OCI-LY1 (cell line): ENCODE results near the gene MCOLN1.

Experiments used
- EZH2 ChIP-seq: fragments of 200-600 bp; sonication (generic), shearing (Covaris generic); IDR thresholded peaks from 2 replicates; pipeline ENCODE4 v1.8.0; 2017; ENCODE audit warnings: borderline replicate concordance, mixed run types, mild to moderate bottlenecking, antibody characterized with exemption, low read length, moderate library complexity, mixed read lengths
- TF ChIP-seq, protein P1 (sequence below): fragments of 200-600 bp; sonication (generic), shearing (Covaris generic); IDR thresholded peaks from 2 replicates; pipeline ENCODE4 v1.5.1; 2017; ENCODE audit warnings: mild to moderate bottlenecking, antibody characterized with exemption, low read length, moderate library complexity, mixed read lengths

DNA sequence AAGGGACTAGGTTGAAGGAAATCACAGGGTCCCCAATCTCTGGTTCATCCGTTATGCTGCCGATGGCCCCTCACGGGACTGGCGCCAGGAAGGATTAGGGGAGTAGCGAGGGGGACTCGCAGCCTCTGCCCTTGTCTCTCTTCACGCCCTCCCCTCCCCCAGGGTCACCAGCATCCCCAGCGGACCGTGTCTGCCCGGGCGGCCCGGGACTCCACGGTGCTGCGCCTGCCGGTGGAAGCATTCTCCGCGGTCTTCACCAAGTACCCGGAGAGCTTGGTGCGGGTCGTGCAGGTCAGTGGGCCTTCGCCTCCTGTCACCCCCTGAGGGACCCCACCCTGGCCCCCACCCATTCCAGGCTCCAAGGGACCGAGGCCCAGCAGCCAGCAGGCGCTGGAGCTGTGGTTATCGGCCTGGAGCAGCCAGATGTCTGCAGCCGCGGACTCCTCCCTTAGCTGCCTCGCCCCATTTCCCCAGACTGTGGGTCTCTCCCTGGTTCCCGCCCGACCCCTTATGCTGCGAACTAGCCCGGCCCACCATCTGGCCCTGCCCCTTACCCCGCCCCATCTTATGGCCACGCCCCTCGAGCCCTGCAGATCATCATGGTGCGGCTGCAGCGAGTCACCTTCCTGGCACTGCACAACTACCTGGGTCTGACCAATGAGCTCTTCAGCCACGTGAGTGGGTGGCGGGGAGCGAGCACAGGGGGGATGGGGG, 18.5 kb downstream of the MCOLN1 start:
- TF ChIP-seq, protein P1, sequence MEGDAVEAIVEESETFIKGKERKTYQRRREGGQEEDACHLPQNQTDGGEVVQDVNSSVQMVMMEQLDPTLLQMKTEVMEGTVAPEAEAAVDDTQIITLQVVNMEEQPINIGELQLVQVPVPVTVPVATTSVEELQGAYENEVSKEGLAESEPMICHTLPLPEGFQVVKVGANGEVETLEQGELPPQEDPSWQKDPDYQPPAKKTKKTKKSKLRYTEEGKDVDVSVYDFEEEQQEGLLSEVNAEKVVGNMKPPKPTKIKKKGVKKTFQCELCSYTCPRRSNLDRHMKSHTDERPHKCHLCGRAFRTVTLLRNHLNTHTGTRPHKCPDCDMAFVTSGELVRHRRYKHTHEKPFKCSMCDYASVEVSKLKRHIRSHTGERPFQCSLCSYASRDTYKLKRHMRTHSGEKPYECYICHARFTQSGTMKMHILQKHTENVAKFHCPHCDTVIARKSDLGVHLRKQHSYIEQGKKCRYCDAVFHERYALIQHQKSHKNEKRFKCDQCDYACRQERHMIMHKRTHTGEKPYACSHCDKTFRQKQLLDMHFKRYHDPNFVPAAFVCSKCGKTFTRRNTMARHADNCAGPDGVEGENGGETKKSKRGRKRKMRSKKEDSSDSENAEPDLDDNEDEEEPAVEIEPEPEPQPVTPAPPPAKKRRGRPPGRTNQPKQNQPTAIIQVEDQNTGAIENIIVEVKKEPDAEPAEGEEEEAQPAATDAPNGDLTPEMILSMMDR: no peak
- TF ChIP-seq EZH2: no peak
